Peyer's patch (tissue), 4 donors: ENCODE measurements around the gene SMG1.
"Not testable (repeated sequence)": the region's sequence is repeated elsewhere in the genome, so short reads cannot be mapped to it uniquely, and the experiment has no call there.

Experiments used
- CTCF ChIP-seq, 6 experiments: fragments of 450-650 bp in 4 of 6; fragments of 200-600 bp in 2 of 6; sonication (generic) in 1 of 6; IDR thresholded peaks; one replicate each; pipeline ENCODE4 v1.5.1; 2017 to 2019; ENCODE audit warnings: antibody characterized with exemption in 6 of 6, mild to moderate bottlenecking in 3 of 6, moderate library complexity in 1 of 6
- POLR2A ChIP-seq, 2 donors: fragments of 450-650 bp; IDR thresholded peaks; one replicate each; pipeline ENCODE4 v1.5.1; 2017; ENCODE audit warnings: antibody characterized with exemption in 2 of 2, mild to moderate bottlenecking in 2 of 2, moderate library complexity in 2 of 2

DNA sequence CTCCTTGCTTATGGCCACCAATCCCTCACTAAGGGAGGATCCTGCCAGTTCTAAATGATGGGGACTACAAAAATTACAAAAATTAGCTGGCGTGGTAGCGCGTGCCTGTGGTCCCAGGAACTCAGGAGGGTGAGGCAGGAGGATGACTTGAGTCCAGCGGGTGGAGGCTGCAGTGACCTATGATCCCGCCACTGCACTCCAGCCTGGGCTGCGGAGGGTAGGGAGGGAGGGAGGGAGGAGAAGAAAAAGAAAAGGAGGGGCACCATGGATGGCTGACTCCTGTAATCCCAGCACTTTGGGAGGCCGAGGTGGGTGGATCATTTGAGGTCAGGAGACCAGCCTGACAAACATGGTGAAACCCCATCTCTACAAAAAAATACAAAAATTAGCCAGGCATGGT is 1.9 kb upstream of the SMG1 start:
- TF ChIP-seq CTCF, POLR2A (IDR thresholded peaks at IDR 0.05): not testable (repeated sequence)
